NCI-H2171 treated with DMSO at 0.1 percent for 48 hours (cell line): ENCODE results near the gene SOCS2.
"Not testable (repeated sequence)": the region's sequence is repeated elsewhere in the genome, so short reads cannot be mapped to it uniquely, and the experiment has no call there.

Source experiments
- DNase-seq: peaks from one replicate; lab custom pipeline; 2025; lab: John Stamatoyannopoulos, UW

SOCS2 gene

GRCh38 chr12:93593843-93594242, 21.4 kb downstream of the SOCS2 start:
- DNase-seq: no peak

GRCh38 chr12:93594766-93595311, 22.4 kb downstream of the SOCS2 start:
- DNase-seq: no peak

- DNase-seq: no peak
Measured at GRCh38 chr12:93595351-93595750, 22.9 kb downstream of the SOCS2 start.

- no peak for DNase-seq
Measured at GRCh38 chr12:93597608-93598007, 25.1 kb downstream of the SOCS2 start.

GRCh38 chr12:93599192-93599591, 26.7 kb downstream of the SOCS2 start:
- DNase-seq: no peak

- no peak for DNase-seq
Measured at GRCh38 chr12:93601591-93601990, 29.1 kb downstream of the SOCS2 start.

- DNase-seq: no peak
Measured at GRCh38 chr12:93602897-93603668, 30.6 kb downstream of the SOCS2 start.

- DNase-seq: no peak
Measured at GRCh38 chr12:93603762-93604161, 31.3 kb downstream of the SOCS2 start.

- no peak for DNase-seq
Measured at GRCh38 chr12:93608313-93608712, 35.8 kb downstream of the SOCS2 start.

GRCh38 chr12:93609281-93610192, 37.1 kb downstream of the SOCS2 start:
- DNase-seq: no peak

GRCh38 chr12:93612776-93613175, 40.3 kb downstream of the SOCS2 start:
- no peak for DNase-seq

GRCh38 chr12:93614917-93615596, 42.6 kb downstream of the SOCS2 start:
- DNase-seq: no peak

GRCh38 chr12:93616584-93617101, 44.2 kb downstream of the SOCS2 start:
- no peak for DNase-seq

GRCh38 chr12:93618891-93619410, 46.5 kb downstream of the SOCS2 start:
- DNase-seq: no peak

GRCh38 chr12:93621986-93622385, 49.5 kb downstream of the SOCS2 start:
- DNase-seq: no peak

GRCh38 chr12:93622485-93622884, 50.0 kb downstream of the SOCS2 start:
- no peak for DNase-seq

GRCh38 chr12:93624595-93625294, 52.3 kb downstream of the SOCS2 start:
- DNase-seq: no peak

- DNase-seq: not testable (repeated sequence)
Measured at GRCh38 chr12:93625295-93625645, 52.8 kb downstream of the SOCS2 start.

- no peak for DNase-seq
Measured at GRCh38 chr12:93626160-93626559, 53.7 kb downstream of the SOCS2 start.
